NCI-H2107 treated with DMSO at 0.1 percent for 48 hours (cell line): ENCODE data around the gene PRR20B.
"Not testable (repeated sequence)": the region's sequence is repeated elsewhere in the genome, so short reads cannot be mapped to it uniquely, and the experiment has no call there.

Source experiments
- DNase-seq: peaks from one replicate; lab custom pipeline; 2025; ENCODE audit not compliant: unreplicated experiment; lab: John Stamatoyannopoulos, UW

PRR20B gene

GRCh38 chr13:57147188-57147587, at the start of gene PRR20B:
TSS of gene PRR20B (plus strand) at chr13:57147488. CDS start at chr13:57147875, 387 bp downstream.
- not testable (repeated sequence) for DNase-seq

DNA sequence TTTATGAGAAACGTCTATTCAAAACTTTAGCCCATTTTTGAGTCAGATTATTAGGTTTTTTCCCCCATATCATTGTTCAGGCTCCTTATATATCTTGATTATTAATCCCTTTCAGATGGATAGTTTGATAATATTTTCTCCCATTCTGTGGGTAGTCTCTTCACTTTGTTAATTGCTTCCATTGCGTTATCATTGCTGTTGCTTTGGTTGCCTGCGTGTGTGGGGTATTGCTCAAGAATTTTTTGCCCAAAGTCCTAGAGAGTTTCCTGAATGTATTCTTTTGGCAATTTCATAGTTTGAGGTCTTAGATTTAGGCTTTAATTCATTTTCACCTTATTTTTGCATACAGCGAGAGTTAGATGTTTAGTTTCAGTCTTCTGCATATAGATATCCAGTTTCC, 32.3 kb upstream of the PRR20B start:
- no peak for DNase-seq

GRCh38 chr13:57123681-57124080, 23.6 kb upstream of the PRR20B start:
- no peak for DNase-seq

DNA sequence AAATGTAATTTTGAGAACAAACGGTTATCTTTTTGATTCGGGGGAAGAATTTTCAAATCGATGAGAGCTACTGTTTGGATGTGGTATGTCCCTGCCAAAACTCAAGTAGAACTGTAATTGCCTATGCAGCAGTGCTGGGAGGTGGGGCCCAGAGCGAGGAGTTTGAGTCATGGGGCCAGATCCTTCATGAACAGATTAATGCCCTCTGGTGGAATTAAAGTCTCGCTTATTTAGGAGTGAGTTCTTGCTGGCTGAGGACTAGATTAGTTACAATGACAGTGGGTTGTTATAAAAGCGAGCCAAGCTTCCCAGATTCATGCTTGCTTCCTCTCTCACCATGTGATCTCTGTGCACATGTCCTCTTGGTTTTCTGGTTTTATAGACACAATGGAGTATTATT, 18.4 kb upstream of the PRR20B start:
- no peak for DNase-seq

GRCh38 chr13:57136093-57136492, 11.2 kb upstream of the PRR20B start:
- no peak for DNase-seq

DNA sequence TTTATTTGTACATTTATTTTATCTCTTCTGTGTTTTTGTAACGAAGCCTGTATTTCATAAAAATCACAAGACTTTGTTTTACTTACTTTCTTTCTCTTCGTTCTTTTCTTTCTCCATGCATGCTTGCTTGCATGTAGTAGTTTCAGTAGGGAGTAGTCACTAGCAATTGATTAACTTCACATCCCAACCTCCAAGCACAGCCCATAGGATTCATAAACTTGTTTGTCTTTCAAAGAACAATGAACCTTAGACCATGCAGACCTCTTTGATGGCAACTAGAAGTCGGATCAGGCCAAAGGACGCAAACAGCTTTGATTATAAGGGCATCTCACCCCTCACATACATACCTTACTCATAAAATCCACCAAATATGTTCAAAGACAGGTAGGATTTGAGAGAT, 9.7 kb upstream of the PRR20B start:
- DNase-seq, result no peak

GRCh38 chr13:57138988-57139387, 8.3 kb upstream of the PRR20B start:
- DNase-seq, result no peak

- DNase-seq, result not testable (repeated sequence)
These were observed 7.5 kb upstream of the PRR20B start for GRCh38 chr13:57139781-57140180.

- DNase-seq, result not testable (repeated sequence)
These were observed 6.9 kb upstream of the PRR20B start, which contains the start of gene PRR20A for GRCh38 chr13:57140235-57140968. TSS of gene PRR20A (plus strand) at chr13:57140918. CDS start at chr13:57141305, 387 bp downstream.

DNA sequence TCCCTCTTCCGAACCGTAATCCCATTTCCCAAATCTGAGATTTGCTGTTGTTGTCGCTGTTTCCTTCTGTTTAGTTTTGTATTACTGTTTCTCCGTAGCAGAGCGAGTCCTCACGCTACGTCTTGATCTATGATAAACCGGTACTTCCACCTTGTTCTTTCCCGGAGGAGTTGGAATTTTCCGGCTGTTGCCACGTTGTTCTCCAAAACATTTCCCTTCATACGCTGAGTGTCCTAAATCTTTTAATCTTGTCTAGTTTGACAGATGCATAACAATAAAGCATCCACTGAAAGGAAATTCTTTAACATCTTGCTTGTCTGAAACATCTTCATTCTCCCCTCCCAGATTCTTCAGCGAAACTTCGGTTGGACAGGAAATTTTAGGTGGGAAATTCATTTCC, 818 bp downstream of the PRR20B start:
- DNase-seq, result not testable (repeated sequence)

- DNase-seq, result not testable (repeated sequence)
These were observed 6.5 kb downstream of the PRR20B start, which contains the start of gene PRR20C for GRCh38 chr13:57153761-57154160. TSS of gene PRR20C (plus strand) at chr13:57154061. CDS start at chr13:57154448, 387 bp downstream.

DNA sequence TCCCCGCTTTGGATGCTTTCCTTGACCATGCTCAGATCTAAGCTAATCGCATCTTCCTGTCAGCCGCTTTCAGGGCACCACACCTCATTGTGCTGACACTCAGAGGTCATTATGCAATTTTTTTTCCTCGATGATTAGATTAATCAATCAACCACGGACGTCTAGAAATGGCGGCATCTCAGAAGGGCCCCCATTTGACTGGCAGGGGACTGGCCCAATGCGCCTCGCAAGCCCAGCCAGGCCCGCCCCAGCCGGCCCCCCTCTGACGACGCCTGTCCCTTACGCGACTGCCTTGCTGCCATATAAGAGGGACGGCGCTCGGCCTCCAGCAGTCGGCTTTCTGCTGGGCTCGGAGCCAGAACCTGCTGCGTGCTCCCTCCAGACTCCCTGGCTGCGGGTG, 13.0 kb downstream of the PRR20B start, which contains the start of gene PRR20D:
Gene PRR20D (plus strand): TSS at position 301 of the 400 bp plus-strand sequence. CDS start 387 bp downstream, outside the sequence.
- DNase-seq, result not testable (repeated sequence)

DNA sequence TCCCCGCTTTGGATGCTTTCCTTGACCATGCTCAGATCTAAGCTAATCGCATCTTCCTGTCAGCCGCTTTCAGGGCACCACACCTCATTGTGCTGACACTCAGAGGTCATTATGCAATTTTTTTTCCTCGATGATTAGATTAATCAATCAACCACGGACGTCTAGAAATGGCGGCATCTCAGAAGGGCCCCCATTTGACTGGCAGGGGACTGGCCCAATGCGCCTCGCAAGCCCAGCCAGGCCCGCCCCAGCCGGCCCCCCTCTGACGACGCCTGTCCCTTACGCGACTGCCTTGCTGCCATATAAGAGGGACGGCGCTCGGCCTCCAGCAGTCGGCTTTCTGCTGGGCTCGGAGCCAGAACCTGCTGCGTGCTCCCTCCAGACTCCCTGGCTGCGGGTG, 19.6 kb downstream of the PRR20B start, which contains the start of gene PRR20E:
Gene PRR20E (plus strand): TSS at position 301 of the 400 bp plus-strand sequence. CDS start 387 bp downstream, outside the sequence.
- not testable (repeated sequence) for DNase-seq

DNA sequence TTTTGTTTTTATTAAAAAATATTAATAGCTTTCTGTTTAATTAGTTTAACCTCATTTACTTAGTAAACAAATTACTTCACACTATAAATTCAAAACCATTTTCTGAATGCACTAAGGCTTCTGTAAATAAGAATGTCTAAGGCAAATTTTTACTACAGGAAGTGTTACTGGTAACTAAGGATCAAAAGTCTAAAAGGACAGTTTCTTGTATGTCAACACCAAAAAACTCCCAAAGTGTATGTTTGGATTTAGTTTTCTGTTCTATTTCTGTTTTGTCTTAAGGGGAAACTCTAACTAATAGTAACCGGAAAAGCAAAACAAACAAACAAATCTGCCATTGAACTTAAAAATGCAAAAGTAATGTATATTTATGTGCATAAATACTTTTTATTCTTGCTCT, 44.4 kb downstream of the PRR20B start:
- no peak for DNase-seq
